PC-3 (cell line): Measurements from ENCODE around the gene PPFIBP2.

Source experiments
- CTCF ChIP-seq: fragments of 300-600 bp; sonication (generic); conservative IDR thresholded peaks from 2 replicates; pipeline ENCODE4 v1.5.1; 2017; ENCODE audit warnings: antibody characterized with exemption, low read depth, mild to moderate bottlenecking, low read length
- EZH2 ChIP-seq: fragments of 300-600 bp; sonication (generic); IDR thresholded peaks from one replicate; pipeline ENCODE4 v1.6.1; 2017; ENCODE audit warnings: antibody characterized with exemption, mild to moderate bottlenecking, low read length; ENCODE audit not compliant: unreplicated experiment

- TF ChIP-seq CTCF: no peak
- no peak for TF ChIP-seq EZH2
These were observed 19.6 kb upstream of the PPFIBP2 start for GRCh38 chr11:7494086-7494745.
